ENCODE measurements around the gene CRYL1. TPM values are rescaled to one million over a fixed set of nuclear protein-coding genes. Genes with fewer than 3 reads are reported as not detected.

Gene CRYL1
- total and polyA plus RNA-seq, 2 of the 8 experiments (the other 6 are each of a cell fraction or from before 2014, with no cell fraction given): 1.9 to 6.4 TPM

GRCh38 chr13:20387006-20387405 lies 138.7 kb downstream of the CRYL1 start (continued):
- TF ChIP-seq CBX5 (IDR thresholded peaks at IDR 0.05; ENCODE audit: low read depth, low read length): no peak
